Parathyroid adenoma (tissue), 2 donors: Measurements from ENCODE around the gene DGKB.

Experiments
- H2AFZ ChIP-seq: fragments of 300-600 bp; sonication (generic); one replicate; pipeline ENCODE4 v1.7.0; 2017; ENCODE audit warnings: antibody characterized with exemption, mild to moderate bottlenecking
- H3K27ac ChIP-seq: fragments of 300-600 bp; sonication (generic); one replicate; pipeline ENCODE4 v1.7.0; 2017
- H3K27me3 ChIP-seq: fragments of 300-600 bp; sonication (generic); one replicate; pipeline ENCODE4 v1.7.0; 2017; ENCODE audit warnings: low read length; ENCODE audit not compliant: control insufficient read depth, insufficient read depth
- H3K36me3 ChIP-seq: fragments of 300-600 bp; sonication (generic); one replicate; pipeline ENCODE4 v1.7.0; 2017; ENCODE audit warnings: low read length; ENCODE audit not compliant: control insufficient read depth, insufficient read depth
- H3K4me1 ChIP-seq: fragments of 300-600 bp; sonication (generic); one replicate; pipeline ENCODE4 v1.7.0; 2017; ENCODE audit warnings: control low read depth
- H3K4me2 ChIP-seq: fragments of 300-600 bp; sonication (generic); one replicate; pipeline ENCODE4 v1.7.0; 2017; ENCODE audit warnings: low read length
- H3K4me3 ChIP-seq: fragments of 300-600 bp; sonication (generic); one replicate; pipeline ENCODE4 v1.7.0; 2017; ENCODE audit warnings: low read depth, low read length
- H3K79me2 ChIP-seq: fragments of 300-600 bp; sonication (generic); one replicate; pipeline ENCODE4 v1.7.0; 2017; ENCODE audit warnings: control low read depth
- H3K9ac ChIP-seq: fragments of 300-600 bp; sonication (generic); one replicate; pipeline ENCODE4 v1.7.0; 2017; ENCODE audit warnings: mild to moderate bottlenecking
- H3K9me3 ChIP-seq: fragments of 300-600 bp; sonication (generic); one replicate; pipeline ENCODE4 v1.7.0; 2017; ENCODE audit warnings: low read length; ENCODE audit not compliant: control insufficient read depth
- TF ChIP-seq, protein P1 (sequence below): fragments of 300-600 bp; sonication (generic); IDR thresholded peaks from one replicate; pipeline ENCODE4 v1.7.0; 2017; ENCODE audit warnings: antibody characterized with exemption, mild to moderate bottlenecking
- donor health status: primary hyperparathyroidism.

The DGKB gene

GRCh38 chr7:14739168-14739840 lies 163.2 kb downstream of the DGKB start:
- H3K9ac ChIP-seq = no peak overlapping the region
- H3K4me1 ChIP-seq = no peaks in the 10 kb centered on the region
- no peaks in the 10 kb centered on the region for H3K9me3 ChIP-seq
- H3K79me2 ChIP-seq = no peaks in the 10 kb centered on the region
- H3K36me3 ChIP-seq = no peaks in the 10 kb centered on the region
- H3K4me2 ChIP-seq = no peak overlapping the region
- TF ChIP-seq, protein P1, sequence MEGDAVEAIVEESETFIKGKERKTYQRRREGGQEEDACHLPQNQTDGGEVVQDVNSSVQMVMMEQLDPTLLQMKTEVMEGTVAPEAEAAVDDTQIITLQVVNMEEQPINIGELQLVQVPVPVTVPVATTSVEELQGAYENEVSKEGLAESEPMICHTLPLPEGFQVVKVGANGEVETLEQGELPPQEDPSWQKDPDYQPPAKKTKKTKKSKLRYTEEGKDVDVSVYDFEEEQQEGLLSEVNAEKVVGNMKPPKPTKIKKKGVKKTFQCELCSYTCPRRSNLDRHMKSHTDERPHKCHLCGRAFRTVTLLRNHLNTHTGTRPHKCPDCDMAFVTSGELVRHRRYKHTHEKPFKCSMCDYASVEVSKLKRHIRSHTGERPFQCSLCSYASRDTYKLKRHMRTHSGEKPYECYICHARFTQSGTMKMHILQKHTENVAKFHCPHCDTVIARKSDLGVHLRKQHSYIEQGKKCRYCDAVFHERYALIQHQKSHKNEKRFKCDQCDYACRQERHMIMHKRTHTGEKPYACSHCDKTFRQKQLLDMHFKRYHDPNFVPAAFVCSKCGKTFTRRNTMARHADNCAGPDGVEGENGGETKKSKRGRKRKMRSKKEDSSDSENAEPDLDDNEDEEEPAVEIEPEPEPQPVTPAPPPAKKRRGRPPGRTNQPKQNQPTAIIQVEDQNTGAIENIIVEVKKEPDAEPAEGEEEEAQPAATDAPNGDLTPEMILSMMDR = no peak
- H3K4me3 ChIP-seq = no peak overlapping the region
- no peak overlapping the region for H3K27ac ChIP-seq
- no peaks in the 10 kb centered on the region for H3K27me3 ChIP-seq
- no peak overlapping the region for H2AFZ ChIP-seq

DNA sequence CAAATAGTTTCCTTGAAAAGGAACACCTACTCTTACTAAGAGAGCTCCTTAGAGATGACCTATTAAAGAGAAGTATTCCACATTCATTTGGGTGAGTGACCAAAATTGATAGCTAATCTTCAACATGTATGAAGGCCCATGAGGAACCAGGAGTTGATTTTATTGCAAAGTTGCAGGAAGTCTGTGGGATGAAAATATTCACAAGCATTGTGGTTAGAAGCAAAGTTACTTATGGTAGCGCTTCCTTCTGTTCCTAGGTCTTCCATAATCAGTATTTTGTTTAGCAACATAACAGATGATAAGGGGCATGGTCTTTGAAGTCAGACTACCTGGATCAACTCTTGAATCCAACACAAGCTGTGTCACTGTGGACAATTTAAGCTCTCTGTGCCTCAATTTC lies 164.5 kb downstream of the DGKB start:
- Histone ChIP-seq H3K4me3 (no peak overlapping the region), H3K4me1 (no peaks in the 10 kb centered on the region), H2AFZ (no peak overlapping the region), H3K9me3 (no peaks in the 10 kb centered on the region), H3K27ac (no peak overlapping the region), H3K27me3 (no peaks in the 10 kb centered on the region), H3K9ac (no peak overlapping the region), H3K4me2 (no peak overlapping the region), H3K36me3 (no peaks in the 10 kb centered on the region), H3K79me2 (no peaks in the 10 kb centered on the region)
- TF ChIP-seq, protein P1 = no peak

- H2AFZ ChIP-seq = no peak overlapping the region
- H3K4me3 ChIP-seq = no peak overlapping the region
These were observed 167.7 kb downstream of the DGKB start for GRCh38 chr7:14734839-14735321.

GRCh38 chr7:14720785-14721184 lies 181.8 kb downstream of the DGKB start:
- no peak overlapping the region for H3K27ac ChIP-seq
- H3K4me1 ChIP-seq = no peaks in the 10 kb centered on the region
- H2AFZ ChIP-seq = no peak overlapping the region
- H3K4me3 ChIP-seq = no peak overlapping the region
- no peaks in the 10 kb centered on the region for H3K27me3 ChIP-seq
- no peak overlapping the region for H3K9ac ChIP-seq
- no peaks in the 10 kb centered on the region for H3K9me3 ChIP-seq
- no peak overlapping the region for H3K4me2 ChIP-seq
- TF ChIP-seq, protein P1 = no peak
- no peaks in the 10 kb centered on the region for H3K79me2 ChIP-seq
- H3K36me3 ChIP-seq = no peaks in the 10 kb centered on the region

More at GRCh38 chr7:14734839-14735321, 167.7 kb downstream of the DGKB start:
- no peak overlapping the region for H3K9ac ChIP-seq
- H3K4me1 ChIP-seq = no peaks in the 10 kb centered on the region
- H3K36me3 ChIP-seq = no peaks in the 10 kb centered on the region
- no peaks in the 10 kb centered on the region for H3K79me2 ChIP-seq
- no peak overlapping the region for H3K27ac ChIP-seq
- H3K4me2 ChIP-seq = no peak overlapping the region
- no peaks in the 10 kb centered on the region for H3K9me3 ChIP-seq
- TF ChIP-seq, protein P1 = no peak
- H3K27me3 ChIP-seq = no peaks in the 10 kb centered on the region

DNA sequence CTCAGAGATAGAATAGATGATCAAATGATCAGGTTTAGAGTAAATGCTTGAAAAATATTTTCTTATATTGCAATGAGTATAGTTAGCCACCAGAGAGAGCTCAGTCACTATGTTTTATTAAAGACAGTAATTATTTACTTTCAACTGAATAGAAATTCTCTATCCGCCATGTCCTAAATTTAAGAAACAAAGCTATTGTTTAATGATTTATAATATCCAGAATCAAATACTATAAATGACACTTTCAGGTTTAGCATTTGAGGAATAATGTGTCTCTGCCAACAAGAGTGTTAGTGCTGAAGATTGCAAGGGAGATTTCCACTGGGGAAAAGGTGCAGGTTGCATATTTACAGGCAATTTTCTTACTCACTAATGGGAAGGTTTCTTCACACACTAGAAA lies 184.7 kb downstream of the DGKB start:
- Histone ChIP-seq H3K4me3 (no peak overlapping the region), H3K27me3 (no peaks in the 10 kb centered on the region), H3K9ac (no peak overlapping the region), H2AFZ (no peak overlapping the region), H3K9me3 (no peaks in the 10 kb centered on the region), H3K4me1 (no peaks in the 10 kb centered on the region), H3K4me2 (no peak overlapping the region), H3K27ac (no peak overlapping the region), H3K79me2 (no peaks in the 10 kb centered on the region), H3K36me3 (no peaks in the 10 kb centered on the region)
- TF ChIP-seq, protein P1 = peak; percentile 7
